HepG2 (cell line): Measurements from ENCODE around the gene EFNA2. TPM values are rescaled to one million over a fixed set of nuclear protein-coding genes. Genes with fewer than 3 reads are reported as not detected.

Experiments used
- DRAP1 ChIP-seq: IDR thresholded peaks from 2 replicates; pipeline ENCODE4 v1.6.1; 2016; ENCODE audit warnings: missing genetic modification reagents, missing compliant biosample characterization
- HHEX ChIP-seq: IDR thresholded peaks from 2 replicates; pipeline ENCODE4 v1.6.1; 2016; ENCODE audit warnings: control low read depth
- HOXD1 ChIP-seq: sonication (generic); formaldehyde crosslinking; IDR thresholded peaks from 2 replicates; pipeline ENCODE4 v1.5.0; 2020; ENCODE audit warnings: missing genetic modification reagents
- IRX3 ChIP-seq: sonication (generic); formaldehyde crosslinking; IDR thresholded peaks from 2 replicates; pipeline ENCODE4 v1.8.1; 2023; ENCODE audit warnings: mild to moderate bottlenecking, low read depth, missing genetic modification reagents, borderline replicate concordance
- ISX ChIP-seq: sonication (generic); formaldehyde crosslinking; conservative IDR thresholded peaks from 2 replicates; pipeline ENCODE4 v1.5.0; 2020; ENCODE audit warnings: missing genetic modification reagents
- MTA1 ChIP-seq: sonication (generic); formaldehyde crosslinking; IDR thresholded peaks from 2 replicates; pipeline ENCODE4 v1.4.0; 2020; ENCODE audit warnings: missing genetic modification reagents, mild to moderate bottlenecking, borderline replicate concordance
- MXD4 ChIP-seq: IDR thresholded peaks from 2 replicates; pipeline ENCODE4 v1.6.1; 2016; ENCODE audit warnings: mild to moderate bottlenecking, missing biosample characterization, missing genetic modification reagents
- NONO ChIP-seq, 2 experiments: fragments of 450-650 bp in 1 of 2; sonication (generic) in 1 of 2; formaldehyde crosslinking in 1 of 2; IDR thresholded peaks in 1 of 2; conservative IDR thresholded peaks in 1 of 2; 2 replicates each; pipeline versions ENCODE4 v1.6.1 to v1.8.0; 2017 to 2022; ENCODE audit warnings: mild to moderate bottlenecking in 1 of 2, missing genetic modification reagents in 1 of 2, moderate library complexity in 1 of 2
- POGZ ChIP-seq: sonication (generic); formaldehyde crosslinking; IDR thresholded peaks from 2 replicates; pipeline ENCODE4 v1.4.0; 2020; ENCODE audit warnings: mild to moderate bottlenecking, missing genetic modification reagents
- TCF7L2 ChIP-seq: IDR thresholded peaks from 2 replicates; pipeline ENCODE4 v1.6.1; 2011; ENCODE audit warnings: mild to moderate bottlenecking, low read depth, low read length, moderate library complexity
- ZIK1 ChIP-seq: sonication (generic); formaldehyde crosslinking; IDR thresholded peaks from 2 replicates; pipeline ENCODE4 v1.5.0; 2020; ENCODE audit warnings: mild to moderate bottlenecking, low read depth, missing genetic modification reagents, borderline replicate concordance
- ZKSCAN8 ChIP-seq: IDR thresholded peaks from 2 replicates; pipeline ENCODE4 v1.6.1; 2016; ENCODE audit warnings: borderline replicate concordance, missing genetic modification reagents, missing compliant biosample characterization
- ZNF263 ChIP-seq: sonication (generic); formaldehyde crosslinking; IDR thresholded peaks from 2 replicates; pipeline ENCODE4 v1.4.0; 2020; ENCODE audit warnings: missing genetic modification reagents
- ZNF484 ChIP-seq: sonication (generic); formaldehyde crosslinking; IDR thresholded peaks from 2 replicates; pipeline ENCODE4 v1.5.1; 2020; ENCODE audit warnings: mild to moderate bottlenecking, low read depth, missing genetic modification reagents, borderline replicate concordance
- ZSCAN22 ChIP-seq: sonication (generic); formaldehyde crosslinking; IDR thresholded peaks from 2 replicates; pipeline ENCODE4 v1.4.0; 2020; ENCODE audit warnings: mild to moderate bottlenecking, missing genetic modification reagents
- polyA plus RNA-seq, 8 experiments: library from polyadenylated mRNA; depleted of rRNA in 3 of 8; stranded (reverse) in 7 of 8; unstranded in 1 of 8; fragments of >200 nt; fragmentation: Illumina TruSeq in 4 of 8; extraction: Trizol in 4 of 8; gene quantifications; 2 replicates each; pipeline versions ENCODE4 v1.2.1 to v1.2.3, GENCODE V29; 2011 to 2016; ENCODE audit warnings: low read depth in 4 of 8, missing spikeins in 1 of 8, mixed read lengths in 1 of 8; ENCODE audit not compliant: insufficient read depth in 1 of 8
- total RNA-seq, 5 experiments: library from RNA; depleted of rRNA; stranded (reverse); fragments of >200 nt; fragmentation: Illumina TruSeq; extraction: Trizol; gene quantifications; 2 replicates each; pipeline ENCODE4 v1.2.3, GENCODE V29; 2016; ENCODE audit warnings: low read depth in 1 of 5
- TF ChIP-seq, protein P1 (sequence below): sonication (generic); formaldehyde crosslinking; IDR thresholded peaks from 2 replicates; pipeline ENCODE4 v1.5.0; 2020; ENCODE audit warnings: mild to moderate bottlenecking, missing genetic modification reagents, borderline replicate concordance
- TF ChIP-seq, protein P2 (sequence below): IDR thresholded peaks from 2 replicates; pipeline ENCODE4 v1.6.1; 2016
- TF ChIP-seq, protein P3 (sequence below): sonication (generic); formaldehyde crosslinking; IDR thresholded peaks from 2 replicates; pipeline ENCODE4 v1.4.0; 2020; ENCODE audit warnings: mild to moderate bottlenecking, low read depth, missing genetic modification reagents
- TF ChIP-seq, protein P4 (sequence below): sonication (generic); formaldehyde crosslinking; IDR thresholded peaks from 2 replicates; pipeline ENCODE4 v1.4.0; 2020; ENCODE audit warnings: mild to moderate bottlenecking, missing genetic modification reagents
- TF ChIP-seq, protein P5 (sequence below): sonication (generic); formaldehyde crosslinking; IDR thresholded peaks from 2 replicates; pipeline ENCODE4 v1.4.0; 2020; ENCODE audit warnings: missing genetic modification reagents, borderline replicate concordance

The EFNA2 gene
- total and polyA plus RNA-seq, 2 of the 13 experiments (the other 11 are each of a cell fraction or from before 2014, with no cell fraction given): 6.0 to 9.9 TPM

GRCh38 chr19:1279782-1280341, 5.8 kb upstream of the EFNA2 start (continued):
- TF ChIP-seq HOXD1 (CRISPR knock-in tag) (no peak), MXD4 (CRISPR knock-in tag) (peak; percentile 76; the same call in 1 of the 2 replicates), ZKSCAN8 (CRISPR knock-in tag) (peak; percentile 30; the same call in 1 of the 2 replicates), ZNF484 (CRISPR knock-in tag) (no peak), ISX (CRISPR knock-in tag) (no peak), NONO (IDR thresholded peaks at IDR 0.05) (no peak), NONO (CRISPR knock-in tag; conservative IDR thresholded peaks at IDR 0.05) (no peak), ZIK1 (CRISPR knock-in tag) (no peak), ZSCAN22 (CRISPR knock-in tag) (no peak), HHEX (CRISPR knock-in tag) (no peak), ZNF263 (peak; percentile 73), DRAP1 (CRISPR knock-in tag) (no peak), TCF7L2 (no peak), POGZ (CRISPR knock-in tag) (no peak), MTA1 (CRISPR knock-in tag) (no peak), IRX3 (CRISPR knock-in tag) (no peak)
- TF ChIP-seq, protein P1, sequence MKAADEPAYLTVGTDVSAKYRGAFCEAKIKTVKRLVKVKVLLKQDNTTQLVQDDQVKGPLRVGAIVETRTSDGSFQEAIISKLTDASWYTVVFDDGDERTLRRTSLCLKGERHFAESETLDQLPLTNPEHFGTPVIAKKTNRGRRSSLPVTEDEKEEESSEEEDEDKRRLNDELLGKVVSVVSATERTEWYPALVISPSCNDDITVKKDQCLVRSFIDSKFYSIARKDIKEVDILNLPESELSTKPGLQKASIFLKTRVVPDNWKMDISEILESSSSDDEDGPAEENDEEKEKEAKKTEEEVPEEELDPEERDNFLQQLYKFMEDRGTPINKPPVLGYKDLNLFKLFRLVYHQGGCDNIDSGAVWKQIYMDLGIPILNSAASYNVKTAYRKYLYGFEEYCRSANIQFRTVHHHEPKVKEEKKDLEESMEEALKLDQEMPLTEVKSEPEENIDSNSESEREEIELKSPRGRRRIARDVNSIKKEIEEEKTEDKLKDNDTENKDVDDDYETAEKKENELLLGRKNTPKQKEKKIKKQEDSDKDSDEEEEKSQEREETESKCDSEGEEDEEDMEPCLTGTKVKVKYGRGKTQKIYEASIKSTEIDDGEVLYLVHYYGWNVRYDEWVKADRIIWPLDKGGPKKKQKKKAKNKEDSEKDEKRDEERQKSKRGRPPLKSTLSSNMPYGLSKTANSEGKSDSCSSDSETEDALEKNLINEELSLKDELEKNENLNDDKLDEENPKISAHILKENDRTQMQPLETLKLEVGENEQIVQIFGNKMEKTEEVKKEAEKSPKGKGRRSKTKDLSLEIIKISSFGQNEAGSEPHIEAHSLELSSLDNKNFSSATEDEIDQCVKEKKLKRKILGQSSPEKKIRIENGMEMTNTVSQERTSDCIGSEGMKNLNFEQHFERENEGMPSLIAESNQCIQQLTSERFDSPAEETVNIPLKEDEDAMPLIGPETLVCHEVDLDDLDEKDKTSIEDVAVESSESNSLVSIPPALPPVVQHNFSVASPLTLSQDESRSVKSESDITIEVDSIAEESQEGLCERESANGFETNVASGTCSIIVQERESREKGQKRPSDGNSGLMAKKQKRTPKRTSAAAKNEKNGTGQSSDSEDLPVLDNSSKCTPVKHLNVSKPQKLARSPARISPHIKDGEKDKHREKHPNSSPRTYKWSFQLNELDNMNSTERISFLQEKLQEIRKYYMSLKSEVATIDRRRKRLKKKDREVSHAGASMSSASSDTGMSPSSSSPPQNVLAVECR (CRISPR knock-in tag): peak; percentile 61; the same call in 1 of the 2 replicates
- TF ChIP-seq, protein P2, sequence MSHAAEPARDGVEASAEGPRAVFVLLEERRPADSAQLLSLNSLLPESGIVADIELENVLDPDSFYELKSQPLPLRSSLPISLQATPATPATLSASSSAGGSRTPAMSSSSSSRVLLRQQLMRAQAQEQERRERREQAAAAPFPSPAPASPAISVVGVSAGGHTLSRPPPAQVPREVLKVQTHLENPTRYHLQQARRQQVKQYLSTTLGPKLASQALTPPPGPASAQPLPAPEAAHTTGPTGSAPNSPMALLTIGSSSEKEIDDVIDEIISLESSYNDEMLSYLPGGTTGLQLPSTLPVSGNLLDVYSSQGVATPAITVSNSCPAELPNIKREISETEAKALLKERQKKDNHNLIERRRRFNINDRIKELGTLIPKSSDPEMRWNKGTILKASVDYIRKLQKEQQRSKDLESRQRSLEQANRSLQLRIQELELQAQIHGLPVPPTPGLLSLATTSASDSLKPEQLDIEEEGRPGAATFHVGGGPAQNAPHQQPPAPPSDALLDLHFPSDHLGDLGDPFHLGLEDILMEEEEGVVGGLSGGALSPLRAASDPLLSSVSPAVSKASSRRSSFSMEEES: 0 out of 2 replicates have a peak, but pooled peaks have one; percentile 25
- TF ChIP-seq, protein P3, sequence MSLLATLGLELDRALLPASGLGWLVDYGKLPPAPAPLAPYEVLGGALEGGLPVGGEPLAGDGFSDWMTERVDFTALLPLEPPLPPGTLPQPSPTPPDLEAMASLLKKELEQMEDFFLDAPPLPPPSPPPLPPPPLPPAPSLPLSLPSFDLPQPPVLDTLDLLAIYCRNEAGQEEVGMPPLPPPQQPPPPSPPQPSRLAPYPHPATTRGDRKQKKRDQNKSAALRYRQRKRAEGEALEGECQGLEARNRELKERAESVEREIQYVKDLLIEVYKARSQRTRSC (CRISPR knock-in tag): no peak
- TF ChIP-seq, protein P4, sequence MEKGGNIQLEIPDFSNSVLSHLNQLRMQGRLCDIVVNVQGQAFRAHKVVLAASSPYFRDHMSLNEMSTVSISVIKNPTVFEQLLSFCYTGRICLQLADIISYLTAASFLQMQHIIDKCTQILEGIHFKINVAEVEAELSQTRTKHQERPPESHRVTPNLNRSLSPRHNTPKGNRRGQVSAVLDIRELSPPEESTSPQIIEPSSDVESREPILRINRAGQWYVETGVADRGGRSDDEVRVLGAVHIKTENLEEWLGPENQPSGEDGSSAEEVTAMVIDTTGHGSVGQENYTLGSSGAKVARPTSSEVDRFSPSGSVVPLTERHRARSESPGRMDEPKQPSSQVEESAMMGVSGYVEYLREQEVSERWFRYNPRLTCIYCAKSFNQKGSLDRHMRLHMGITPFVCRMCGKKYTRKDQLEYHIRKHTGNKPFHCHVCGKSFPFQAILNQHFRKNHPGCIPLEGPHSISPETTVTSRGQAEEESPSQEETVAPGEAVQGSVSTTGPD (CRISPR knock-in tag): no peak
- TF ChIP-seq, protein P5, sequence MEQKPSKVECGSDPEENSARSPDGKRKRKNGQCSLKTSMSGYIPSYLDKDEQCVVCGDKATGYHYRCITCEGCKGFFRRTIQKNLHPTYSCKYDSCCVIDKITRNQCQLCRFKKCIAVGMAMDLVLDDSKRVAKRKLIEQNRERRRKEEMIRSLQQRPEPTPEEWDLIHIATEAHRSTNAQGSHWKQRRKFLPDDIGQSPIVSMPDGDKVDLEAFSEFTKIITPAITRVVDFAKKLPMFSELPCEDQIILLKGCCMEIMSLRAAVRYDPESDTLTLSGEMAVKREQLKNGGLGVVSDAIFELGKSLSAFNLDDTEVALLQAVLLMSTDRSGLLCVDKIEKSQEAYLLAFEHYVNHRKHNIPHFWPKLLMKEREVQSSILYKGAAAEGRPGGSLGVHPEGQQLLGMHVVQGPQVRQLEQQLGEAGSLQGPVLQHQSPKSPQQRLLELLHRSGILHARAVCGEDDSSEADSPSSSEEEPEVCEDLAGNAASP (CRISPR knock-in tag): peak; percentile 25; the same call in 1 of the 2 replicates
